GM19035 (cell line): Measurements from ENCODE around the gene ZNF474.

Experiments used
- ATAC-seq: cut with Tn5 transposase; IDR thresholded peaks from one replicate; pipeline ENCODE4 v1.9.1; 2021; ENCODE audit not compliant: unreplicated experiment

ZNF474 gene

GRCh38 chr5:122179701-122180100 is 50.4 kb downstream of the ZNF474 start:
- ATAC-seq, result no peak

- ATAC-seq, result no peak
Measured at GRCh38 chr5:122180146-122180712, 50.9 kb downstream of the ZNF474 start.

GRCh38 chr5:122180863-122181548 is 51.7 kb downstream of the ZNF474 start:
- no peak for ATAC-seq

GRCh38 chr5:122181863-122182262 is 52.5 kb downstream of the ZNF474 start:
- ATAC-seq, result no peak

- ATAC-seq, result no peak
Measured at GRCh38 chr5:122182491-122182921, 53.2 kb downstream of the ZNF474 start.

GRCh38 chr5:122183098-122183787 is 53.9 kb downstream of the ZNF474 start:
- ATAC-seq, result no peak

- no peak for ATAC-seq
Measured at GRCh38 chr5:122183788-122184170, 54.4 kb downstream of the ZNF474 start.

DNA sequence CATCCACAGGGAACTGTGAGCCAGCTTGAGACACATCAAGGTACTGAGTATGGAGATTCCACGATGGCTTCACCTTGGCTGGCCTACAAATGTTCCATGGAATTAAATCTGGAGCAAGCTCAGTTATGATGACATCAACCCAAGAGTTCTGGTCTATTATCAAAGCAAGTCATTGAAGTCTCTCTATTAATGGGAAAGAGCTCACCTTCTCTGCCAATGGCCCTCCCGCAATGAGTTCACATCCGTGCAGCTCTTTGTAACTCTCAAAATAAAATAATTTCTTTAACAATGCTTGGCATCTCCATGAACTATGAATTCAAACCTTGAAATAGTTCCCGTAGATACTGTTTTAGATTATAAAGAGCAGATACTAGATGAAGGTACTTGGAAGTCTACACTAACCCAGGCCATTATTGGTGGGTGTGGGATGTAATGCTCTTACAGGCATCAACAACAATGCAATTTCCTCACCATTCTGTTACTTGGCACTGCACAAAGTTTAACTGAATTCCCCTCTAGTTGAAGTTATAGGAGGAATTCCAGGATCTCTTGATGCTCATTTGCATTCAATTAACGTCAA is 55.4 kb downstream of the ZNF474 start:
- ATAC-seq, result no peak

DNA sequence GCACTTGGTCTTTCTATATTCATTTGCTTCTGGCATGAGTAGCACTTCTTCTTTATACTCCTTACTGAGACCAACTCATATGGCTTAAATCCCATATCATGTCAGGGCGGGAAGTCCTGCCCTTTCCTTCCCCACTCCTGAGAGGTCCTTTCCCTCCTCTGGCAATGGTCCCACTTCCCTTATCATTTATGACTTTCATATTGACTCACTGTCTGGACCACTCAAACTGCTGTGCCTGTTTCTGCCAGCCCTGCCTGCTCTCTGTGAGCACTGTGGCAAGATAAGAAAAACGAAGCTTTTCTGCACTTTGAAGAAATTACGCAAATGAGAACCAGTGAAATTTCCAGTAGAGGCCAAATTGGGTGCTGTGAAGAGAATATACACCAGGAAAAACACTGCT is 58.1 kb downstream of the ZNF474 start:
- no peak for ATAC-seq

- no peak for ATAC-seq
Measured at GRCh38 chr5:122190156-122190555, 60.8 kb downstream of the ZNF474 start.

- ATAC-seq, result peak; percentile 90
Measured at GRCh38 chr5:122192497-122193496, 63.5 kb downstream of the ZNF474 start.

DNA sequence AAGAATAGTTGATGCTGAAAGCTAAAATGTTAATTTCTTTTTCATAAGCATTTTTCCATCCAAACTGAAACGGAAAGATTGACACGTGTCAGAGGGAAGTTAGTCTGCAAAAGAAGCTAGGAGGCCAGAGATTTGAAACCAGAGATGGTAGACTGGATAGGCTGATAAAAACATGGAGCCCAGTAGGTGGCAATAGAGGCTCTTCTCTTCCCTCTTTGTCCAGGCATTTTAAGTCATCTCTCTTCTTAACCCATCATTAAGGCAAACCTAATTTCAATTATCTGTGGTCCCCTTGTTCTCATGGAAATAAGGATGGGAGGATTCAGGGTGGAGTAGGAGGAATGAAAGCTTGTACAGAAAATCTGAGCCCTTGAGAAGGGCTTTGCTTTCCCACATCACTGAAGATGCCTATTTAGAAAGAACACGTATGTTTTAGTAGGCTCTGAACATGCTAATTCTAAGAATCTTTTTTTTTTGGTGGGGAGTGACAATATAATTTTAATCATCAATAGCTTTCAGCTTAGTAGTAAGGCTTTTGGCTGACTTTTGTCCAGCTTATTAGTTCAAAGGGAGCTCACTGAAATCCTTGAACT is 66.6 kb downstream of the ZNF474 start:
- ATAC-seq, result no peak

DNA sequence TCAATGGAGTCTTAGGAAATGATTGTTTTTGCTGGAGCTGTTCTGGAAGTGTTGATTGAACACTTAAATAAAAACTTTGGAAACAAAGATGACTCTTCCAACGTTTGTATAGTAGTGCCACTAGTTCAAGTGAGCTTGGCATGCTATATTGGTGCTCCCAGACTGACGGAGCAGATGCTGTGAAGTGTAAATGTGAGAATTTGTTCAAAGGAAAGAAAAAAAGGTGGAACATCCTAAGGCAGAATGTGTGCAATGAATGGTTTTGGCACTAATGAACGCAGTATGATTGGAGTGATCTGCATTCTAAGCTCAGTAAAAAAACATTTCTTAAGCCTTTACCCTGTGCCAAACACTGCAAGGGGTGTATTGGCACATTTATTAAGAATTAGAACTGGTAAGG is 69.8 kb downstream of the ZNF474 start:
- no peak for ATAC-seq

- ATAC-seq, result no peak
Measured at GRCh38 chr5:122200450-122200849, 71.1 kb downstream of the ZNF474 start.

DNA sequence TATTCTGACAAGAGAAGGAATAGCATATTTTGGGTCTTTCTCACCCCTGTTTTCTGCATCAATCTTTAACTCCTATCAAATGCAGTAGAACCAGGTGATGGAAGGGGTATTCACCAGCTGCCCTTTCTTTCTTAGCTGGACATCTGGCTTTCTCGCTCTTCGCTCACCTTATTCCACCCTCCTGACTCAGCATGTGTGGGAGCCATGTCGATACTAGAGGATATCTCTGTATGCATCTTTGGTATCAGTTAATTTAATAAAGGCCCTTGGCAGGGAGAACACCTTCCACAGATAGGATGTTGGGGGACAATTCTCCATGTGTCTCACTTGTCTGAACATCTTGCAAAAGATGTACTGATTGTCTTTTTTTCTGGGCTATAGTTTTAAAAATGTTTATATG is 71.5 kb downstream of the ZNF474 start:
- ATAC-seq, result no peak

DNA sequence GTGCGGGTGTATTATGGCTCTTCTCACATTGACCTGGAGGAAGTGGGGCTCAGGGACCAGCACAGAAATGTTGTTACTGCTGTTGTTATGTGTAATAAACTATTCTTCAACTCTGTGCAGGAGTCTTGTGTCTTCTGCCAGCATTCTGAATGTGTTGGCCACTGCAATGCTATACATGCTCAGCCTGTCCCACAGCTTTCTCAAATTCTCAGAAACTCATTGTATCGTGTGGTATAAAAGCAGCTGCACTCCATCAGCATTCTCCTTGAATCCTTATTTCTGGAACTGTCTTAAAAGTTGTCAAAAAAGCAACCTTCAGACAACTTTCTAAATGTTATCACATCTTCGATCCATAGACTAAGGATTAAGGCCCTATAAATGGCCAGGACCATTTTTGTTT is 72.0 kb downstream of the ZNF474 start:
- ATAC-seq, result no peak

DNA sequence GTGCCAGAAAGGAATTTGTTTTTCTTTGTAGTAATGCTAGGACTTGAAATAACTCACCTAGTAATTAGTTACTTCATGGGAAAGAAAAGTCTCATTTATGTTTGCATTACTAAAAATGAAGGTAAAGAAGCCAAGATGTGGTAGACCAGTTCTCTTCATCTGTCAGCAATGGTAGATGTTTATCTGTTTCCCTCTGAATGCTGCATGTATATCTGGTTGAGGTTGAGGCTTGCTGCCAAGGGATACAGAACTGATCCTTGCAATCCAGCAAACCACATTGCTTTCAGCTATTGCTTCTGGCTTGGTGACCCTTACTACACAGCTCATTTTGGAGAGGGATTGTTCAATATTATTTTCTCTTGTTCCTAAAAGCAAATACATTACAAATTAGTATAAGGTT is 73.6 kb downstream of the ZNF474 start:
- no peak for ATAC-seq
